AG04450 (cell line): ENCODE data around the gene ASPDH. TPM values are rescaled to one million over a fixed set of nuclear protein-coding genes. Genes with fewer than 3 reads are reported as not detected.

Experiments used
- CTCF ChIA-PET: fragments of 300-600, 350-600 bp; formaldehyde crosslinking; extraction: SDS; loops from one replicate; lab custom pipeline; 2022; ENCODE audit warnings: antibody characterized with exemption, inconsistent platforms; lab: Charles Lee
- POLR2A ChIA-PET: fragments of 350-600 bp; formaldehyde crosslinking; extraction: SDS; loops from one replicate; lab custom pipeline; 2021; ENCODE audit warnings: antibody characterized with exemption, inconsistent platforms; lab: Yijun Ruan, JAX
- DNase-seq: peaks from one replicate; pipeline ENCODE4 v3.0.0-alpha.2; 2011; ENCODE audit warnings: low read depth, low spot score
- H3K27ac ChIP-seq: one replicate; pipeline ENCODE4 v1.5.1; 2012; ENCODE audit warnings: low read depth, low read length, control low read depth
- H3K27me3 ChIP-seq: one replicate; pipeline ENCODE4 v1.6.0; 2012; ENCODE audit warnings: low read length; ENCODE audit not compliant: control insufficient read depth, insufficient read depth
- H3K4me3 ChIP-seq: 2 replicates; pipeline ENCODE4 v1.5.1; 2011; ENCODE audit warnings: mild to moderate bottlenecking, low read depth, low read length, control low read depth
- H3K9me3 ChIP-seq: 2 replicates; pipeline ENCODE4 v1.5.1; 2012; ENCODE audit warnings: low read length; ENCODE audit not compliant: control insufficient read depth, insufficient read depth
- CTCF ChIP-seq: IDR thresholded peaks from 2 replicates; pipeline ENCODE4 v1.5.1; 2011; ENCODE audit warnings: low read depth, low read length, control low read depth, inconsistent platforms
- polyA plus RNA-seq: library from polyadenylated mRNA; depleted of rRNA; stranded (reverse); fragments of >200 nt; gene quantifications from 2 replicates; pipeline ENCODE4 v1.2.3, GENCODE V29; 2011

The ASPDH gene
- polyA plus RNA-seq, 1 experiment, result not detected

GRCh38 chr19:50537769-50538230, 24.1 kb upstream of the ASPDH start:
- POLR2A ChIA-PET, result no interaction called here

GRCh38 chr19:50537306-50537685, 23.6 kb upstream of the ASPDH start:
- DNase-seq, result no peak
- POLR2A ChIA-PET, result no interaction called here
- no peak for TF ChIP-seq CTCF
- Histone ChIP-seq H3K4me3 (no peak overlapping the region), H3K27ac (no peak overlapping the region), H3K9me3 (peaks cover 5% of the 10 kb centered on the region), H3K27me3 (no peaks in the 10 kb centered on the region)
- CTCF ChIA-PET, result interaction anchor here (0.9 to 8.7 kb wide), 9 partner anchors 13 to 385 kb away, joined by 3 to 71 read pairs (median 5); no protein-coding TSS in a partner anchor

More at GRCh38 chr19:50537769-50538230, 24.1 kb upstream of the ASPDH start:
- Histone ChIP-seq H3K4me3 (no peak overlapping the region), H3K27me3 (no peaks in the 10 kb centered on the region), H3K9me3 (no peaks in the 10 kb centered on the region; the same call in 1 of the 2 replicates), H3K27ac (no peak overlapping the region)
- DNase-seq, result peak; percentile 33
- TF ChIP-seq CTCF, result peak; percentile 79
- CTCF ChIA-PET, result interaction anchor here (0.7 to 8.7 kb wide), 19 partner anchors 9 to 384 kb away, joined by 3 to 71 read pairs (median 5); no protein-coding TSS in a partner anchor

- ChIA-PET POLR2A (no interaction called here), CTCF (interaction anchor here (1.0 to 8.7 kb wide), 5 partner anchors 19 to 385 kb away, joined by 3 to 71 read pairs (median 3); no protein-coding TSS in a partner anchor)
- no peak for TF ChIP-seq CTCF
- H3K27me3 ChIP-seq, result no peaks in the 10 kb centered on the region
- no peak for DNase-seq
- no peak overlapping the region for H3K4me3 ChIP-seq
- H3K27ac ChIP-seq, result no peak overlapping the region
- H3K9me3 ChIP-seq, result peaks cover 7% of the 10 kb centered on the region
Measured at GRCh38 chr19:50536662-50537305, 23.1 kb upstream of the ASPDH start.

GRCh38 chr19:50535672-50536187, 22.0 kb upstream of the ASPDH start:
- POLR2A ChIA-PET, result no interaction called here
- CTCF ChIA-PET, result interaction anchor here (1.2 to 8.7 kb wide), 3 partner anchors 20 to 386 kb away, joined by 3 to 71 read pairs (median 65); no protein-coding TSS in a partner anchor
- Histone ChIP-seq H3K9me3 (peaks cover 7% of the 10 kb centered on the region), H3K4me3 (no peak overlapping the region), H3K27me3 (no peaks in the 10 kb centered on the region), H3K27ac (no peak overlapping the region)
- no peak for DNase-seq
- TF ChIP-seq CTCF, result no peak

- Histone ChIP-seq H3K4me3 (no peak overlapping the region), H3K27ac (no peak overlapping the region), H3K27me3 (no peaks in the 10 kb centered on the region), H3K9me3 (peaks cover 7% of the 10 kb centered on the region)
- TF ChIP-seq CTCF, result no peak
- CTCF ChIA-PET, result interaction anchor here (1.9 to 8.7 kb wide), 2 partner anchors 21 to 249 kb away, joined by 5 to 65 read pairs; no protein-coding TSS in a partner anchor
- no peak for DNase-seq
- POLR2A ChIA-PET, result no interaction called here
Measured at GRCh38 chr19:50534478-50534877, 20.8 kb upstream of the ASPDH start.
